GM21526 (cell line): ENCODE measurements around the gene NCR2.
"Not testable (repeated sequence)": the region's sequence is repeated elsewhere in the genome, so short reads cannot be mapped to it uniquely, and the experiment has no call there.

ENCODE experiments used
- ATAC-seq: cut with Tn5 transposase; IDR thresholded peaks from one replicate; pipeline ENCODE4 v1.9.1; 2021; ENCODE audit warnings: moderate library complexity; ENCODE audit not compliant: unreplicated experiment, low FRiP score

NCR2 gene

GRCh38 chr6:41335296-41335695 lies at the start of gene NCR2:
Gene NCR2, plus strand, starts transcription at chr6:41335608. Its CDS starts 269 bp downstream, at chr6:41335877.
- ATAC-seq, result no peak

DNA sequence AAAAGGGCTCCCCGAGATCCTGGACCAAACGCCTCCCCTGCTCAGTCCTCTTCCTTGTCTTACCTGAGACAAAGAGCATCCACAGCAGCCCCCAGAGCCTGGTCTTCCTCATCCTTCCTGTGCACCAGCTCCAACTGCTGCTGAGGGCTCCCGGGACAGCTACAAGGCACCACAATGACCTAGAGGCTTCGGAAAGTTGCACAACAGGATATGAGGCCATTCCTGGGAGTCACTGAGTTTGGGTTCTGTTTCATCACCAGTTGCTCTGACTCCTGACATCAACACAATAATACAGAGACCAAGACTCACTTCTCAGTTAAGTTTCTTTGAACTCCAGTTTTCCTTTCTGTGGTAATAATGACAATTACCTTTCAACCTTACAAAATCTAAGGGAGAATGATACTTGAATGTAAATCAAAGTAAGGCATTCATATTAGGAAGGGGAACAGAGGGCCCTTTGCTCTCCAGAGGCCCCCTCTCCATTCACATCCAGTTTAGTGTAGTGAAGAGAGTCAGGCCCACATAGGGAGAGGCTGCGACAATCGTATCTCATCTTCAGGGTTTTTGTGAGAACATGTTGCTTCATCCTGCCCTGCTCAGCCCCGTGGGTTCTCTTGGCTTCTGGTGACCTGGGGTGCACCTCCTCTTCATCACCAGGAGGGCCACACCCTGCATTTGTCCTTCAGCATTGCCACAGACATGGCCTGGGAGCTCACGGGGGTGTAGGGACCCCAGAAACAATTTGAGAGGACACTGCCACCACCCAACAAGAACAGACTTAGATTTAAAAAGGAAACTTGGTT lies 48.7 kb upstream of the NCR2 start, which contains the start of gene TREM1:
Gene TREM1, minus strand, starts transcription at position 139 of the 803 bp plus-strand sequence. Its CDS starts 27 bp downstream, at position 112.
- ATAC-seq, result no peak

DNA sequence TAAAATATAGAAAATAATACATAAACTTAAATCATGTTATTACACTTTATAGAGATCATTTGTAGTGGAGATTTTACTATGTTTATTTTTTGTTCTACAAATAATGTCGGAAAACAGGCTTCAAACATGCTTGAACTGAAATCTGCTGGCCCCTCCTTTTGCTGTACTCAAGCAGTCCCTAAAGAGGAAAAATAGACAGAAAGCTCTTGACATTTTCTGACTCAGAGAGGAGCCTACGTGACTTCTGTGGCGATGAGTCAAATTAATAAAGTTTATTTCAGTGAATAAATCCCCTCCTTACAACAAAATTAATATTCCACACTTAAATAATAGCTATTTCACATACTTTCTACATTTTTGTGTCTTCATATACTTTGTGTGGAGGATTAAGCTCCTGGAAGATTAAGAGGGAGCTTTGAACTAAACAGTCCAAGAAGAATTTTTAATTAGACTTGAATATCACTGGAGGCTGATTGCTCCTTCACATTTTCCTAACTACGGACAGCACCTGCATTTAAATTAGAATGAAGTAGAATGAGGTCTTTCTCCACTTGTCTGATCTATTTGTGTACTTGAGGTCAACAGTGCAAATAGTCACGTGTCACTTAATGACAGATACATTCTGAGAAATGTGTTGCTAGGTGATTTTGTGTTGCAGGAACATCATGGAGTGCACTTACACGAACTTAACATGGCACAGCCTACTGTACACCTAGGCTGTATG lies 47.2 kb upstream of the NCR2 start:
- no peak for ATAC-seq

DNA sequence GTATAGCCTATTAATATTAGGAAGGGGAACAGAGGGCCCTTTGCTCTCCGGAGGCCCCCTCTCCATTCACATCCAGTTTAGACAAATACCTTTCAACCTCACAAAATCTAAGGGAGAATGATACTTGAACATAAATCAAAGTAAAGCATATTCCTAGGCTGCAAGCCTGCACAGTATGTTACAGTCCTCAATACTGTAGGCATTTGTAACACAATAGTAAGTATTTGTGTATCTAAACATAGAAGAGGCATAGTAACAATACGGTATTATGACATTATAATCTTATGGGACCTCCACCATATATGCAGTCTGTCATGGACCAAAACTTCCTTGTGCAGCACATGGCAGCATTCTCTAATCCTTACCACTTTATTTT lies 46.7 kb upstream of the NCR2 start:
- ATAC-seq, result no peak

DNA sequence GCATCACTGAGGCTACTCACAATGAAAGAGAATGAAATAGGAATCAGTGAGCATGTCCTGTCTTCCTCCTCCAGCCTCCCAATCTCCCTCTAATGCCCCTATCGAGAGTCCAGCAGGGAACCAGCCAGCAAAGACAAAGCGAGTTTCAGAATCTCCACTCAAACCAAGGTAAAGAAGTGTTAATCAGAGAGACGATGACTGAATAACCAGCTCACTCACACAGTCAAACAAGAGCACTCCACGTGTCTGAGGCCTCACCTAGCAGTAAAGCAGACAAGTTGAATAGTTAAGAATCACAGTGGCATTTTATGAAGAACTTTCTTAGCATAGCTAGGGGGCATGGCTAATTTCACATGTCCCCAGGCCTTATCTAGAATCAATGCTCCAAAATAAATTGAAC lies 45.6 kb upstream of the NCR2 start:
- ATAC-seq, result no peak

DNA sequence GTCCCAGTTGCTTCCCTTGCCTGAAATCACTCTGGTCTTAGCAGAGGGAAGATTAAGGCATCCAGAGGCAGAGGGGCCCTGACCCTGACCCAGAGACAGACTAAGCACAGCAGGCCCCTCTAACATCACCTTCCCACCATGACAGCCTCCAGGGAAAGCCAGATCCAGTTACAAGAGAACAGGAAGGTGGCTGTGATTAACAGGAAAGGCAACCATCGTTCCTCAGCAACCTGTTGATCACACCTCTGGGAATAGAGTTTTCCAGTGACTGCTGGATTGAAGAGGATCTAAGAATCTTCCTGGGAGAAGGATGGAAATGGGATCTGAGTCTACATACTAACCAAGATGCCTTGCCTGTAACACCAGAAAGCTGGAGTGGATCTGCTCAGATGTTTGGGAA lies 43.7 kb upstream of the NCR2 start:
- no peak for ATAC-seq

DNA sequence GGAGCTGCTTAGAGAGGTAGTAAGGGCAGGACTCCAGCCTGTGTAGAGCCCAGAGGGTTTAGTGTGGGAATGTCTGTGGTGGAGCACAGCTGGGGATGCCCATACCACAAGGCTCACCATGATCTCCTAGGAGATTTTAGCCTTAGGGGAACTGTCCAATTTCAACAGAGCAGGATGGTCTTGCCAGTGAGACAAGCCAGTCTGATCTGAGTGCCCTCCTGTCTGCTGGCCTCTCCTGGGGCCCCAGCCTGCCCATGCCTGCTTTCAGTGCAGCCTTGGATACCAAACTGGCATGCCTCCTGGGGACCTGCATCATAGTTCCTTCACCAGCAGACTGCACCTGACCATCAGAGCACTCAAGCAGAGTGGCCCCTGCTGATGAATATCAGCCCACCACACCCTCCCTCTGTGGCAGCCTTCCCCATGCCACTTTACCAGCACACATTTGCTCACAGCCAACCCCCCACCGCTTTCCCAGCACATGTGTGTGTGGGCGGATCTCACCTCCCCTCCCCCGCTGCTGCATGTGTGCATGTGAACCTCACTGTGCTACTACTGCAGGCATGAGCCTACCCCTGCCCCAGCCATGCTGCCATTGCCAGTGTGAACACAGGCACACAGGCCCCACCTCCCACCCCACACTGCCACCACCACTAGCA lies 41.1 kb upstream of the NCR2 start:
- no peak for ATAC-seq

GRCh38 chr6:41297248-41297647 lies 38.2 kb upstream of the NCR2 start:
- ATAC-seq, result not testable (repeated sequence)

DNA sequence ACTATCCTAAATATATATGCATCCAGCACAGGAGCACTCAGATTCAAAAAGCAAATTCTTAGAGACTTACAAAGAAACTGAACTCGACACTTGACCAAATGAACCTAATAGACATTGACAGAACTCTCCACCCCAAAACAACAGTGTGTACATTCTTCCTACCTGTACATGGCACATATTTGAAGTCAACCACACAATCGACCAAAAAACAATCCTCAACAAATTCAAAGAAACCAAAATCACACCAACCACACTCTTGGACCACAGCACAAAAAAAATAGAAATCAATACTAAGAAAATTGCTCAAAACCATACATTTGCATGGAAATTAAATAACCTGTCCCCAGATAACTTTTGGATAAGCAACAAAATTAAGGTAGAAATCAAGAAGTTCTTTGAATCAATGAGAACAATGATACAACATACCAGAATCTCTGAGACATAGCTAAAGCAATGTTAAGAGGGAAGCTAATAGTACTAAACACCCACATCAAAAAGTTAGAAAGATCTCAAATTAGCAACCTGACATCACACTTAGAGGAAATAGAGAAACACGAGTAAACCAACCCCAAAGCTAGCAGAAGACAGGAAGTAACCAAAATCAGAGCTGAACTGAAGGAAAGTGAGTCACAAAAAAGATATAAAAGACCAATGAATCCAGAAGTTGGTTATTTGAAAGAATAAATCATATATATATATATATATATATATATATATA lies 36.5 kb upstream of the NCR2 start:
- ATAC-seq, result no peak

- ATAC-seq, result no peak
Observed at GRCh38 chr6:41302638-41303037, 32.8 kb upstream of the NCR2 start.

DNA sequence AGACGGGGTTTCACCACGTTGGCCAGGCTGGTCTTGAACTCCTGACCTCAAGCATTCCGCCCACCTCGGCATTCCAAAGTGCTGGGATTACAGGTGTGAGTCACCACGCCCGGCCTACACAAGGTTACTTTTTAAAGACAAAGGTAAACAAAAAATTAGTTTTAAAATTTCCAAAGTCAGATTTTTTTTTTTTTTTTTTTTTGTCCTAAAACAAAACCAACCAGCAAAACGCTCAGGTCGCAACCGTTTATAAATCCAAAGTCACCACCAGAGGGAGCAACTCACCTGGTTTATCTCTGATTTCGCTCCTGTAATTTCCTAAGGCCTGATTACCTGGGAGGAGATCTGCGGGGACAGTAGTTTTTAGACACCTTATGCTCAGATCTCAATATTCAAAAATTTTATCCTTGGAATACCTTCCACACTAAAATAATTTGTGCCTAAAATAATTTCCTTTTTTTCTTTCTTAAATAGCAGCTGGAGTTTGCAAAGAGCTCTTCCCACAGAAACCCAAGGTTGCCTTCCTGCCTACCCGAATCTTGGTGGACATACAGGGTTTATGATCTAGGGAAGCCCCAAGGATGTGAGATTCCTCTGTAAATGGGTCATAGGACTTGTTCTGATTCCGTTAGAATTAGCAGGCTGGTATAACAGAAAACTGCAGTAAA lies 29.1 kb upstream of the NCR2 start:
- no peak for ATAC-seq

DNA sequence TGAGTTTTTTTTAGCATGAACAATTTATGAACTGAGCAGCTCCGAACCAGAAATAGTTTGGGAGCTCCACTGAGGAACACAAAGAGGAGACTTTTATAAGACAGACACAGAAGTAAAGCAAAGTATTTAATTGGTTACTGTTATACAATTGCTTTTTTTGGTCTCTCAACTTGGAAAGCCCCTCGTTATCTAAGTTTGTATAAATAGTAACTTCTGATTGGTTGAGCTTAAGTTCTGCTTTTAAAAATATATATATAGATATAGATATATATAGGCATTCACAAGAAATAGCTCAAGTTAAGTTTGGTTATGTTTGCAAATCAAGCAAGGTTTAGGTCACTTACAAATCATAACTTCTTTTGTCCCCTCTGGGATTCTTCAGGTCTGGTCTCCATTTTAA lies 20.2 kb upstream of the NCR2 start:
- ATAC-seq, result no peak

DNA sequence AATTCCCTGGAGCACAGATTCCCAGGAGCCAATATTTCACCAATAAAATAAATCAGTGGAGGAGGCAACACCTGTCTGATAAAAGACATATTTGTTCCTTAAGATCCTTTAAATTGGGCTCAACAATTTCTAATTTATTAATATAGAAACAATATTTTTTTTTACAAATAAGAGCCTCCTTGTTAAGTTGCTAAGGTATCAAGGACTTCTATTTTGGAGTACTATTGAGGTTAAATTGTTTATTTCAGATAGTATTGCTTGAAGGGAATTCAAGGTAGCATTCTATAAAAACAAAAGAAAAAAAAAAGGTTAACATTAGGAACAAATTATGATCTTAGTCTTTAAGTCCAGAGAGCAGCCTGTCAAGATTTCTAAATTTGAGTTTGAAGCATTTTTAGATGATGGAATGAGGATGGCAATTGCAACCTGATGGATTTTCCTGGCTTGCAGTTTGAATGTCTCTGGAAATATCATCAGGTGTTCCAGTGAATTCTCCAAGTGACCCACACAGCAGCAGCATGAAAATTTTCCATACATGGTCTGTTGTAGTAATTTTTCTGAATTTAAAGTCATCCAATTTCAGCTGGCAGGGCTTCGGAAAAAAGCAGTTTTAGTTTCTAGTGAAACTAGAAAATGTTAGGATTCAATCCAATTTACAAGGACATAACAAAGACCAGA lies 19.3 kb upstream of the NCR2 start:
- ATAC-seq, result no peak

- ATAC-seq, result no peak
Observed at GRCh38 chr6:41318261-41318653, 17.2 kb upstream of the NCR2 start.

DNA sequence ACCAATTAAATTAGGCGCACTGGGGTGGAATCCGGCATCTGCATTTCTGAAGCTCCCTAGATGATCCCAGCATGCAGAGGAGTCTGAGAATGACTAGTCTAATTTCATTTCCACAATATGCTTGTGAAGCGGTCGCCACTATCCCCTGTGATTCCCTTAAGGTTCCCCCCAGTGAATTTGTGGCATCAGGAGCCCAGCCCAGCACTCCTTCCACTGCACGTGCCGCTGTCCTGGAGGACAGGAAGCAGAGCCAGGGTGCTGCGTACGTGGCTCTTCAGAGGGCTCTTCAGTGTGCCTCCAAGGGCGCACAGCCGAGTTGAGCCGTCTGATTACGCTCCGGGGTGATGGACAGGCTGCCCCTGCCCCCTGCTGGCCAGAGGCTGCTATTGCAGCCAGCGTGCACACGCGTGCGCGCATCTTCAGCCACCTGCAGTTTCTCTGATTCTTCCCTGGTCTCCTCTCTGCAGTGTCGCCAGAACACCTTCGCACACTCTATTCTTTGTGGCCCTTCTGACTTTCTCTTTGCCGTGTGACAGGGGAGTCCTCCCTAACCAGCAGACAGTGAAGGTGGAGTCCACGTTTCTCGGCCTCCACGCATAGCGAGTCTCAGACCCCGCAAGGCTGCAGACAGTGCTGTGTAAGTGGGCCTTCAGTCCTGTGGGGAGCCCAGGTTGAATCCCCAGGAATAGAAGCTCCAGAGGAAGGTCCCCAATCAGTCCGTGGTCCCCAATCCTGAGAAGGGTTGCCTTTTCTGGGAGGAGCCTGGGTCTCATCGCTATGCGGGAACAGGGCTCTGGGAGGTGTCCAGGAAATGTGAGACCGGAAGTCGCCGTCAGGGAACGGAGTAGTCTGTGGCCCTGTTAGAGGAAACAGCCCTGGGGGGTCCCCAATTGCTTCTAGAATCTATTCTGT lies 16.5 kb upstream of the NCR2 start:
- peak; percentile 85 for ATAC-seq

DNA sequence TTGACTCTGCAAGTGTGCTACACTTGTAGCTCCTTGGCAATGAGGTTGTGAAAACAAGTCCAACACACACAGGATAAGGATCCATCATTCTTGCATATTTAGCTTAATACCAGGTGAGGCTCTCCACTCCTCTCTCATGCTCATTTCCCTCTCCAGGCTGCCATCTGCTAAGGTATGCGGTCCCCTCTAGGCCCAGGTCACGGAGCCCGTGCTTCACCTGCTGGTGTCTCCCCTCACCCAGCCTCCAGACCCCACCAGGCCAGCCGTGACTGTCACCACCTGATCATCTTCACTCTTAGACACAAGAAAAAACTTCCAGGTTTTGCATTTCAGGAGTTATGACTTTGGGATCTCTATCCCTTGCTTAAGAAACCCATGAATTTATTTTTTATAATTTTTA lies 14.2 kb upstream of the NCR2 start:
- ATAC-seq, result no peak

- ATAC-seq, result no peak
Observed at GRCh38 chr6:41325446-41326066, 9.9 kb upstream of the NCR2 start.

GRCh38 chr6:41326092-41326491 lies 9.3 kb upstream of the NCR2 start:
- ATAC-seq, result no peak
